Neural cell (in vitro differentiated cells): ENCODE measurements around the gene HSBP1. TPM values are rescaled to one million over a fixed set of nuclear protein-coding genes. Genes with fewer than 3 reads are reported as not detected.

Experiments
- H2AFZ ChIP-seq: fragments of 200-600, 300-800 bp; sonication (generic), shearing (Covaris generic); 2 replicates; pipeline ENCODE4 v1.6.0; 2014; ENCODE audit warnings: low read depth, mild to moderate bottlenecking, antibody characterized with exemption, low read length, moderate library complexity
- H3F3A ChIP-seq: fragments of 200-600 bp; shearing (Covaris generic); 2 replicates; pipeline ENCODE4 v1.6.1; 2016; ENCODE audit warnings: mild to moderate bottlenecking, moderate library complexity, mixed read lengths, antibody characterized with exemption, low read length; ENCODE audit not compliant: insufficient read depth, poor library complexity, severe bottlenecking
- H3K27ac ChIP-seq: fragments of 200-600, 300-800 bp; sonication (generic), shearing (Covaris generic); 2 replicates; pipeline ENCODE4 v1.5.1; 2014; ENCODE audit warnings: mild to moderate bottlenecking, low read length, moderate library complexity
- H3K27me3 ChIP-seq: fragments of 300-800, 200-600 bp; sonication (generic), shearing (Covaris generic); 2 replicates; pipeline ENCODE4 v1.6.0; 2014; ENCODE audit warnings: mild to moderate bottlenecking, low read depth, low read length, moderate library complexity; ENCODE audit not compliant: insufficient read depth
- H3K36me3 ChIP-seq: fragments of 300-800, 200-600 bp; sonication (generic), shearing (Covaris generic); 2 replicates; pipeline ENCODE4 v1.5.1; 2014; ENCODE audit warnings: mild to moderate bottlenecking, antibody characterized with exemption, low read length, moderate library complexity; ENCODE audit not compliant: insufficient read depth
- H3K4me2 ChIP-seq: fragments of 300-800, 200-600 bp; sonication (generic), shearing (Covaris generic); 2 replicates; pipeline ENCODE4 v1.6.0; 2014; ENCODE audit warnings: mild to moderate bottlenecking, low read length
- H3K4me3 ChIP-seq: fragments of 300-800, 200-600 bp; sonication (generic), shearing (Covaris generic); 2 replicates; pipeline ENCODE4 v1.5.1; 2014; ENCODE audit warnings: mild to moderate bottlenecking, low read length, moderate library complexity
- H3K79me2 ChIP-seq: fragments of 200-600 bp; shearing (Covaris generic); replicated peaks from 2 replicates; pipeline ENCODE4 v1.6.0; 2014; ENCODE audit warnings: mild to moderate bottlenecking, low read length, moderate library complexity; ENCODE audit not compliant: insufficient read depth
- H3K9ac ChIP-seq: fragments of 300-800, 200-600 bp; sonication (generic), shearing (Covaris generic); 2 replicates; pipeline ENCODE4 v1.6.1; 2016; ENCODE audit warnings: mild to moderate bottlenecking, low read length, mixed read lengths
- H3K9me2 ChIP-seq: fragments of 200-600 bp; shearing (Covaris generic); 2 replicates; pipeline ENCODE4 v1.6.1; 2016; ENCODE audit warnings: mild to moderate bottlenecking, low read length, mixed read lengths; ENCODE audit not compliant: insufficient read depth
- H3K9me3 ChIP-seq: fragments of 200-600, 300-800 bp; sonication (generic), shearing (Covaris generic); 2 replicates; pipeline ENCODE4 v1.6.1; 2016; ENCODE audit warnings: mild to moderate bottlenecking, mixed run types, low read length, moderate library complexity, mixed read lengths
- H4K20me1 ChIP-seq: fragments of 200-600 bp; shearing (Covaris generic); 2 replicates; pipeline ENCODE4 v1.6.1; 2016; ENCODE audit warnings: mild to moderate bottlenecking, mixed run types; ENCODE audit not compliant: insufficient read depth
- EP300 ChIP-seq: fragments of 450-650 bp; conservative IDR thresholded peaks from 2 replicates; pipeline ENCODE4 v1.6.1; 2014; ENCODE audit warnings: antibody characterized with exemption, mild to moderate bottlenecking, moderate library complexity; ENCODE audit not compliant: poor library complexity, severe bottlenecking
- EZH2 ChIP-seq: fragments of 200-600, 300-800 bp; shearing (Covaris generic), sonication (generic); IDR thresholded peaks from 2 replicates; pipeline ENCODE4 v1.6.1; 2014; ENCODE audit warnings: antibody characterized with exemption, low read length, borderline replicate concordance, mild to moderate bottlenecking; ENCODE audit not compliant: insufficient read depth, poor library complexity, severe bottlenecking
- MXI1 ChIP-seq: fragments of 450-650 bp; conservative IDR thresholded peaks from 2 replicates; pipeline ENCODE4 v1.6.1; 2014; ENCODE audit warnings: antibody characterized with exemption, mild to moderate bottlenecking; ENCODE audit not compliant: poor library complexity, severe bottlenecking
- POLR2AphosphoS5 ChIP-seq: IDR thresholded peaks from 2 replicates; pipeline ENCODE4 v1.6.1; 2012
- RAD21 ChIP-seq: fragments of 450-650 bp; conservative IDR thresholded peaks from 2 replicates; pipeline ENCODE4 v1.6.1; 2014; ENCODE audit warnings: antibody characterized with exemption, mild to moderate bottlenecking, moderate library complexity
- SMC3 ChIP-seq: fragments of 450-650 bp; conservative IDR thresholded peaks from 2 replicates; pipeline ENCODE4 v1.6.1; 2014; ENCODE audit warnings: antibody characterized with exemption, mild to moderate bottlenecking, moderate library complexity; ENCODE audit not compliant: poor library complexity
- TAF1 ChIP-seq: IDR thresholded peaks from 2 replicates; pipeline ENCODE4 v1.6.1; 2012; ENCODE audit warnings: low read depth
- polyA plus RNA-seq: library from polyadenylated mRNA; depleted of rRNA; stranded (reverse); fragments of >200 nt; gene quantifications from 2 replicates; pipeline ENCODE4 v1.2.3, GENCODE V29; 2014
- TF ChIP-seq, protein P1 (sequence below): IDR thresholded peaks from 2 replicates; pipeline ENCODE4 v1.6.1; 2012; ENCODE audit warnings: borderline replicate concordance
- TF ChIP-seq, protein P2 (sequence below): fragments of 450-650 bp; IDR thresholded peaks from 2 replicates; pipeline ENCODE4 v1.5.1; 2014; ENCODE audit warnings: antibody characterized with exemption, mild to moderate bottlenecking, moderate library complexity; ENCODE audit not compliant: poor library complexity, severe bottlenecking

The HSBP1 gene
- polyA plus RNA-seq, 1 donor from 2014 or later, result 158 TPM

DNA sequence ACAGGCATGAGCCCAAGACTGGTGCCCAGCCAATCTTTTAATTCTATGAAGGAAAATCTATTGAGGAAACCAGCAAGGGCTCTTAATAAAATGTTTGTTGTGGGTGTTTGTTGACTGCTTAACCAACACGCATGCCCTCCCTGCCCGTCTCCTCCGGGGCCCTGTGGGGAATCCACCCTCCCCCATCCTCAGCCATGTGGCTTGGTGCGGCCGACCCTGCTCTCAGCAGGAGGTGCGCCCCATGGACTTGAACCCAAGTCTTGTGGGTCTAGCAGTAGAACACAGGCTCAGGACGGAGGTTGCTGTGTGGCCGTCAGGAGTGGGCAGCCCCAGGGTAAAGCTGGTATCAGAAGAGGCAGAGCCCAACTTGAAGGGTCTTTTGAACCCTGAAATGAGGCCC is 46.1 kb downstream of the HSBP1 start:
- Histone ChIP-seq H3F3A (no peaks in the 10 kb centered on the region), H3K9me3 (no peaks in the 10 kb centered on the region), H3K27ac (no peak overlapping the region), H2AFZ (no peak overlapping the region), H3K79me2 (no peaks in the 10 kb centered on the region), H3K9ac (no peak overlapping the region), H3K27me3 (no peaks in the 10 kb centered on the region), H3K9me2 (no peaks in the 10 kb centered on the region), H3K36me3 (no peaks in the 10 kb centered on the region), H3K4me2 (no peak overlapping the region), H3K4me3 (no peak overlapping the region), H4K20me1 (no peaks in the 10 kb centered on the region)
- TF ChIP-seq TAF1 (no peak), EP300 (no peak), POLR2AphosphoS5 (no peak), SMC3 (no peak), MXI1 (no peak), EZH2 (no peak), RAD21 (no peak)
- TF ChIP-seq, protein P1, sequence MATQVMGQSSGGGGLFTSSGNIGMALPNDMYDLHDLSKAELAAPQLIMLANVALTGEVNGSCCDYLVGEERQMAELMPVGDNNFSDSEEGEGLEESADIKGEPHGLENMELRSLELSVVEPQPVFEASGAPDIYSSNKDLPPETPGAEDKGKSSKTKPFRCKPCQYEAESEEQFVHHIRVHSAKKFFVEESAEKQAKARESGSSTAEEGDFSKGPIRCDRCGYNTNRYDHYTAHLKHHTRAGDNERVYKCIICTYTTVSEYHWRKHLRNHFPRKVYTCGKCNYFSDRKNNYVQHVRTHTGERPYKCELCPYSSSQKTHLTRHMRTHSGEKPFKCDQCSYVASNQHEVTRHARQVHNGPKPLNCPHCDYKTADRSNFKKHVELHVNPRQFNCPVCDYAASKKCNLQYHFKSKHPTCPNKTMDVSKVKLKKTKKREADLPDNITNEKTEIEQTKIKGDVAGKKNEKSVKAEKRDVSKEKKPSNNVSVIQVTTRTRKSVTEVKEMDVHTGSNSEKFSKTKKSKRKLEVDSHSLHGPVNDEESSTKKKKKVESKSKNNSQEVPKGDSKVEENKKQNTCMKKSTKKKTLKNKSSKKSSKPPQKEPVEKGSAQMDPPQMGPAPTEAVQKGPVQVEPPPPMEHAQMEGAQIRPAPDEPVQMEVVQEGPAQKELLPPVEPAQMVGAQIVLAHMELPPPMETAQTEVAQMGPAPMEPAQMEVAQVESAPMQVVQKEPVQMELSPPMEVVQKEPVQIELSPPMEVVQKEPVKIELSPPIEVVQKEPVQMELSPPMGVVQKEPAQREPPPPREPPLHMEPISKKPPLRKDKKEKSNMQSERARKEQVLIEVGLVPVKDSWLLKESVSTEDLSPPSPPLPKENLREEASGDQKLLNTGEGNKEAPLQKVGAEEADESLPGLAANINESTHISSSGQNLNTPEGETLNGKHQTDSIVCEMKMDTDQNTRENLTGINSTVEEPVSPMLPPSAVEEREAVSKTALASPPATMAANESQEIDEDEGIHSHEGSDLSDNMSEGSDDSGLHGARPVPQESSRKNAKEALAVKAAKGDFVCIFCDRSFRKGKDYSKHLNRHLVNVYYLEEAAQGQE, result no peak
- TF ChIP-seq, protein P2, sequence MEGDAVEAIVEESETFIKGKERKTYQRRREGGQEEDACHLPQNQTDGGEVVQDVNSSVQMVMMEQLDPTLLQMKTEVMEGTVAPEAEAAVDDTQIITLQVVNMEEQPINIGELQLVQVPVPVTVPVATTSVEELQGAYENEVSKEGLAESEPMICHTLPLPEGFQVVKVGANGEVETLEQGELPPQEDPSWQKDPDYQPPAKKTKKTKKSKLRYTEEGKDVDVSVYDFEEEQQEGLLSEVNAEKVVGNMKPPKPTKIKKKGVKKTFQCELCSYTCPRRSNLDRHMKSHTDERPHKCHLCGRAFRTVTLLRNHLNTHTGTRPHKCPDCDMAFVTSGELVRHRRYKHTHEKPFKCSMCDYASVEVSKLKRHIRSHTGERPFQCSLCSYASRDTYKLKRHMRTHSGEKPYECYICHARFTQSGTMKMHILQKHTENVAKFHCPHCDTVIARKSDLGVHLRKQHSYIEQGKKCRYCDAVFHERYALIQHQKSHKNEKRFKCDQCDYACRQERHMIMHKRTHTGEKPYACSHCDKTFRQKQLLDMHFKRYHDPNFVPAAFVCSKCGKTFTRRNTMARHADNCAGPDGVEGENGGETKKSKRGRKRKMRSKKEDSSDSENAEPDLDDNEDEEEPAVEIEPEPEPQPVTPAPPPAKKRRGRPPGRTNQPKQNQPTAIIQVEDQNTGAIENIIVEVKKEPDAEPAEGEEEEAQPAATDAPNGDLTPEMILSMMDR, result no peak

DNA sequence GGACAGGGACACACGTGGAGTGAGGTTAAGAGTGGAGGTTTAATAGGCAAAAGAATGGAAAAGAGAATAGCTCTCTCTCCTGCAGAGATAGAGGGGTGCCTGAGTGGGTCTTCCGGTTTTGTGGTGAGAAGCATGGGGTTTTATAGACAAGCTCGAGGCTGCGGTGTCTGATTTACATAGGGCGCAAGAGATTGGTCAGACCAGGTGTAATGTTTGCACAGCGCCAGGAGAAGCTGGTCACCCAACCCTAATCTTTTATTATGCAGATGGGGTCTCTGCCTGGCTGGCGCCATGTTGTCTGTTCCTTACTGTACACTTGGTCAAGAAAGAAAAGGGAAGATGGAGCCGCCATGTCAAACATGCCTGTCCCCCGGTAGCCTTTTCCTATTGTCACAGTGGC is 46.6 kb downstream of the HSBP1 start:
- H3K4me3 ChIP-seq, result no peak overlapping the region
- no peaks in the 10 kb centered on the region for H4K20me1 ChIP-seq
- no peak overlapping the region for H3K4me2 ChIP-seq
- no peak overlapping the region for H3K9ac ChIP-seq
- H3F3A ChIP-seq, result no peaks in the 10 kb centered on the region
- H2AFZ ChIP-seq, result no peak overlapping the region
- H3K27ac ChIP-seq, result no peak overlapping the region
- H3K79me2 ChIP-seq, result no peaks in the 10 kb centered on the region
- H3K27me3 ChIP-seq, result no peaks in the 10 kb centered on the region
- H3K9me3 ChIP-seq, result no peaks in the 10 kb centered on the region
- TF ChIP-seq, protein P1, result no peak
- no peak for TF ChIP-seq EZH2
- TF ChIP-seq RAD21, result no peak
- TF ChIP-seq MXI1, result no peak
- no peak for TF ChIP-seq TAF1
- no peak for TF ChIP-seq EP300
- TF ChIP-seq, protein P2, result no peak
- no peak for TF ChIP-seq POLR2AphosphoS5
- no peak for TF ChIP-seq SMC3
- no peaks in the 10 kb centered on the region for H3K36me3 ChIP-seq
- H3K9me2 ChIP-seq, result no peaks in the 10 kb centered on the region
